Neural cell (in vitro differentiated cells): ENCODE results near the gene CEP78. TPM values are rescaled to one million over a fixed set of nuclear protein-coding genes. Genes with fewer than 3 reads are reported as not detected.

Experiments
- H2AFZ ChIP-seq: fragments of 200-600, 300-800 bp; sonication (generic), shearing (Covaris generic); 2 replicates; pipeline ENCODE4 v1.6.0; 2014; ENCODE audit warnings: low read depth, mild to moderate bottlenecking, antibody characterized with exemption, low read length, moderate library complexity
- H3F3A ChIP-seq: fragments of 200-600 bp; shearing (Covaris generic); 2 replicates; pipeline ENCODE4 v1.6.1; 2016; ENCODE audit warnings: mild to moderate bottlenecking, moderate library complexity, mixed read lengths, antibody characterized with exemption, low read length; ENCODE audit not compliant: insufficient read depth, poor library complexity, severe bottlenecking
- H3K27ac ChIP-seq: fragments of 200-600, 300-800 bp; sonication (generic), shearing (Covaris generic); 2 replicates; pipeline ENCODE4 v1.5.1; 2014; ENCODE audit warnings: mild to moderate bottlenecking, low read length, moderate library complexity
- H3K27me3 ChIP-seq: fragments of 300-800, 200-600 bp; sonication (generic), shearing (Covaris generic); 2 replicates; pipeline ENCODE4 v1.6.0; 2014; ENCODE audit warnings: mild to moderate bottlenecking, low read depth, low read length, moderate library complexity; ENCODE audit not compliant: insufficient read depth
- H3K36me3 ChIP-seq: fragments of 300-800, 200-600 bp; sonication (generic), shearing (Covaris generic); 2 replicates; pipeline ENCODE4 v1.5.1; 2014; ENCODE audit warnings: mild to moderate bottlenecking, antibody characterized with exemption, low read length, moderate library complexity; ENCODE audit not compliant: insufficient read depth
- H3K4me2 ChIP-seq: fragments of 300-800, 200-600 bp; sonication (generic), shearing (Covaris generic); 2 replicates; pipeline ENCODE4 v1.6.0; 2014; ENCODE audit warnings: mild to moderate bottlenecking, low read length
- H3K4me3 ChIP-seq: fragments of 300-800, 200-600 bp; sonication (generic), shearing (Covaris generic); 2 replicates; pipeline ENCODE4 v1.5.1; 2014; ENCODE audit warnings: mild to moderate bottlenecking, low read length, moderate library complexity
- H3K79me2 ChIP-seq: fragments of 200-600 bp; shearing (Covaris generic); replicated peaks from 2 replicates; pipeline ENCODE4 v1.6.0; 2014; ENCODE audit warnings: mild to moderate bottlenecking, low read length, moderate library complexity; ENCODE audit not compliant: insufficient read depth
- H3K9ac ChIP-seq: fragments of 300-800, 200-600 bp; sonication (generic), shearing (Covaris generic); 2 replicates; pipeline ENCODE4 v1.6.1; 2016; ENCODE audit warnings: mild to moderate bottlenecking, low read length, mixed read lengths
- H3K9me2 ChIP-seq: fragments of 200-600 bp; shearing (Covaris generic); 2 replicates; pipeline ENCODE4 v1.6.1; 2016; ENCODE audit warnings: mild to moderate bottlenecking, low read length, mixed read lengths; ENCODE audit not compliant: insufficient read depth
- H3K9me3 ChIP-seq: fragments of 200-600, 300-800 bp; sonication (generic), shearing (Covaris generic); 2 replicates; pipeline ENCODE4 v1.6.1; 2016; ENCODE audit warnings: mild to moderate bottlenecking, mixed run types, low read length, moderate library complexity, mixed read lengths
- H4K20me1 ChIP-seq: fragments of 200-600 bp; shearing (Covaris generic); 2 replicates; pipeline ENCODE4 v1.6.1; 2016; ENCODE audit warnings: mild to moderate bottlenecking, mixed run types; ENCODE audit not compliant: insufficient read depth
- CTCF ChIP-seq: fragments of 450-650 bp; IDR thresholded peaks from 2 replicates; pipeline ENCODE4 v1.5.1; 2014; ENCODE audit warnings: antibody characterized with exemption, mild to moderate bottlenecking, moderate library complexity; ENCODE audit not compliant: poor library complexity, severe bottlenecking
- EP300 ChIP-seq: fragments of 450-650 bp; conservative IDR thresholded peaks from 2 replicates; pipeline ENCODE4 v1.6.1; 2014; ENCODE audit warnings: antibody characterized with exemption, mild to moderate bottlenecking, moderate library complexity; ENCODE audit not compliant: poor library complexity, severe bottlenecking
- EZH2 ChIP-seq: fragments of 200-600, 300-800 bp; shearing (Covaris generic), sonication (generic); IDR thresholded peaks from 2 replicates; pipeline ENCODE4 v1.6.1; 2014; ENCODE audit warnings: antibody characterized with exemption, low read length, borderline replicate concordance, mild to moderate bottlenecking; ENCODE audit not compliant: insufficient read depth, poor library complexity, severe bottlenecking
- MXI1 ChIP-seq: fragments of 450-650 bp; conservative IDR thresholded peaks from 2 replicates; pipeline ENCODE4 v1.6.1; 2014; ENCODE audit warnings: antibody characterized with exemption, mild to moderate bottlenecking; ENCODE audit not compliant: poor library complexity, severe bottlenecking
- POLR2AphosphoS5 ChIP-seq: IDR thresholded peaks from 2 replicates; pipeline ENCODE4 v1.6.1; 2012
- RAD21 ChIP-seq: fragments of 450-650 bp; conservative IDR thresholded peaks from 2 replicates; pipeline ENCODE4 v1.6.1; 2014; ENCODE audit warnings: antibody characterized with exemption, mild to moderate bottlenecking, moderate library complexity
- REST ChIP-seq: IDR thresholded peaks from 2 replicates; pipeline ENCODE4 v1.6.1; 2012; ENCODE audit warnings: borderline replicate concordance
- SMC3 ChIP-seq: fragments of 450-650 bp; conservative IDR thresholded peaks from 2 replicates; pipeline ENCODE4 v1.6.1; 2014; ENCODE audit warnings: antibody characterized with exemption, mild to moderate bottlenecking, moderate library complexity; ENCODE audit not compliant: poor library complexity
- TAF1 ChIP-seq: IDR thresholded peaks from 2 replicates; pipeline ENCODE4 v1.6.1; 2012; ENCODE audit warnings: low read depth
- polyA plus RNA-seq: library from polyadenylated mRNA; depleted of rRNA; stranded (reverse); fragments of >200 nt; gene quantifications from 2 replicates; pipeline ENCODE4 v1.2.3, GENCODE V29; 2014

The CEP78 gene
- polyA plus RNA-seq, 1 donor from 2014 or later = 57.8 TPM

GRCh38 chr9:78325343-78325742 is 89.5 kb downstream of the CEP78 start:
- Histone ChIP-seq H3K27ac (peak overlapping the region; percentile 81), H3F3A (peaks cover 3% of the 10 kb centered on the region), H3K27me3 (no peaks in the 10 kb centered on the region), H3K4me2 (peak overlapping the region; percentile 54), H2AFZ (peak overlapping the region; percentile 32), H3K9ac (peak overlapping the region; percentile 55), H3K36me3 (no peaks in the 10 kb centered on the region), H3K79me2 (no peaks in the 10 kb centered on the region), H3K4me3 (peak overlapping the region; percentile 27), H3K9me3 (no peaks in the 10 kb centered on the region), H3K9me2 (no peaks in the 10 kb centered on the region), H4K20me1 (no peaks in the 10 kb centered on the region)
- TF ChIP-seq EP300 (peak; percentile 51), POLR2AphosphoS5 (peak; percentile 48), TAF1 (no peak)

GRCh38 chr9:78325846-78326360 is 90.0 kb downstream of the CEP78 start:
- peak overlapping the region; percentile 54 for H3K4me2 ChIP-seq
- peak overlapping the region; percentile 81 for H3K27ac ChIP-seq

More at GRCh38 chr9:78325846-78326360, 90.0 kb downstream of the CEP78 start:
- peak overlapping the region; percentile 27 for H3K4me3 ChIP-seq
- peak overlapping the region; percentile 7 for H2AFZ ChIP-seq
- no peaks in the 10 kb centered on the region for H3K36me3 ChIP-seq
- no peak for TF ChIP-seq MXI1
- TF ChIP-seq SMC3 = no peak
- no peak for TF ChIP-seq EZH2
- TF ChIP-seq REST = no peak
- no peak for TF ChIP-seq POLR2AphosphoS5
- TF ChIP-seq TAF1 = no peak
- no peak for TF ChIP-seq RAD21
- TF ChIP-seq EP300 = no peak
- TF ChIP-seq CTCF = no peak
- H3K9ac ChIP-seq = peak overlapping the region; percentile 55
- H3K9me3 ChIP-seq = no peaks in the 10 kb centered on the region
- H4K20me1 ChIP-seq = no peaks in the 10 kb centered on the region
- peaks cover 3% of the 10 kb centered on the region for H3F3A ChIP-seq
- H3K27me3 ChIP-seq = no peaks in the 10 kb centered on the region
- no peaks in the 10 kb centered on the region for H3K9me2 ChIP-seq
- H3K79me2 ChIP-seq = no peaks in the 10 kb centered on the region
